Measurements from ENCODE around the gene ARID5B.

The ARID5B gene

DNA sequence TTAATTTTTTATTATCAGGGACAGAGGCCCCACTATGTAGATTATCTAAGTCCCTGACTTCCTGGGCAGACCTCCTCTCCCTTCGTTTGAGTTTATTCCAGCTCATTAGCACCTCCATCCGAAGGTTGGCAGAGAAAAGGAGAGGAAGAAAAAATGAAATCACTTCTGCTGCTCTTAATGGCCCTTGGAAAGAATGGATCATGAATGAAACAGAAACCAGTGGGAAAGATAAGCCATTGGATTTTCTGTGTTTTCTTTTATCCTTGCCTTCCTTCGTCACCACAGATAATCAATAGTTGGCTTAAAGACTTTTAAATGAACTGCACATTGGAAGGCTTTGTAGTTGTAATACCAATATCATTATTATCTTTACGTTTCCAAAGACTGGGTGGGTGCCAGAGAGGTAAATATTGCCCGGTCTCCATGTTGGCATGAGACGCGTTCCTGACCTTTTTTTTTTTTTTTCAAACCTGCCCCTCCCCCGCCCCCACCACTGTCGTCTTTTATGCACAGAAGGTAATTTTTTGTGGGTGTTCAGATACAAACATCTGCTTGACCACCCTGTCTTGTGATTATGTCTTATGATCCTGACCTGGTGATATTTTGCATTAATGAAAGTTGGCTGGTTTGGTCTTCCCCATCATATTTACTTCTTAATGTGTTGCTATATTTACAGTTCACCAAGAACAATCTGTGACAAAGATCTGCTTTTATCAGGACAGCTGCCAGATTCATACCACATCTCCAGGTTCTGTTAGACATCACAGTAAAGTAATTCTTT, 116.8 kb downstream of the ARID5B start:
- TF ChIP-seq, protein P1, sequence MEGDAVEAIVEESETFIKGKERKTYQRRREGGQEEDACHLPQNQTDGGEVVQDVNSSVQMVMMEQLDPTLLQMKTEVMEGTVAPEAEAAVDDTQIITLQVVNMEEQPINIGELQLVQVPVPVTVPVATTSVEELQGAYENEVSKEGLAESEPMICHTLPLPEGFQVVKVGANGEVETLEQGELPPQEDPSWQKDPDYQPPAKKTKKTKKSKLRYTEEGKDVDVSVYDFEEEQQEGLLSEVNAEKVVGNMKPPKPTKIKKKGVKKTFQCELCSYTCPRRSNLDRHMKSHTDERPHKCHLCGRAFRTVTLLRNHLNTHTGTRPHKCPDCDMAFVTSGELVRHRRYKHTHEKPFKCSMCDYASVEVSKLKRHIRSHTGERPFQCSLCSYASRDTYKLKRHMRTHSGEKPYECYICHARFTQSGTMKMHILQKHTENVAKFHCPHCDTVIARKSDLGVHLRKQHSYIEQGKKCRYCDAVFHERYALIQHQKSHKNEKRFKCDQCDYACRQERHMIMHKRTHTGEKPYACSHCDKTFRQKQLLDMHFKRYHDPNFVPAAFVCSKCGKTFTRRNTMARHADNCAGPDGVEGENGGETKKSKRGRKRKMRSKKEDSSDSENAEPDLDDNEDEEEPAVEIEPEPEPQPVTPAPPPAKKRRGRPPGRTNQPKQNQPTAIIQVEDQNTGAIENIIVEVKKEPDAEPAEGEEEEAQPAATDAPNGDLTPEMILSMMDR (IDR thresholded peaks at IDR 0.05; ENCODE audit: low read depth, low read length) = no peak
- no peak for DNase-seq (ENCODE audit: extremely low read depth, low read depth)

DNA sequence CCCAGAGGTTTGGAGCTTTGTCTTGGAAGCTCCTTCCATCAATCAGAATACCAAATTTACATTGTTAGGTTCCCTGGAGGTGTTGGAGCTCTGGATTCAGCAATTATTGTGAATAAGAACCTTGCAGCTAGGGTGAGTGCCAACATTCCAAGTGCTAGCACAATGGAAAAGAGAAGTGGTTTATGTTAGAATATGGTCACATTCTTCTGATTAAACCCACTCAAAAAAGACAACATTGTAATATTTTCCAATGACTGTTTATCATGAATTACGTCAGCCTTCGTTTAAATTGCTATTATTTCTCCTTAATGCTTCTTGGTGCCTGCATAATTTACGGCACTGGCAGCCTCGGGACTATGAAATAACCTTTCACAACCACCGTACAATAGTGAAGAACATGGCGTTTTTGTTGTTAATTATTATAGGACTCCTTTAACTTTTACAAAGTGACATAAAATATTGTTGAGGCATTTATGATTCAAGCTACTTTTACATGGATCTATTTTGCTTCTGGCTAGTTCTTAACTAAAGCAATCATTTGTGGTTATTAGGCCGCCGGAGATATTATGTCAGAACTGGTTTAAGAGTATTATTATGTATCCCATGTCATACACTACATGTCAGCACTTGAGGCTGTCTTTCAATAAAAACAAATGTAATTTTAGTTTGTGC, 117.7 kb downstream of the ARID5B start:
- no peak for DNase-seq (ENCODE audit: extremely low read depth, low read depth)

DNA sequence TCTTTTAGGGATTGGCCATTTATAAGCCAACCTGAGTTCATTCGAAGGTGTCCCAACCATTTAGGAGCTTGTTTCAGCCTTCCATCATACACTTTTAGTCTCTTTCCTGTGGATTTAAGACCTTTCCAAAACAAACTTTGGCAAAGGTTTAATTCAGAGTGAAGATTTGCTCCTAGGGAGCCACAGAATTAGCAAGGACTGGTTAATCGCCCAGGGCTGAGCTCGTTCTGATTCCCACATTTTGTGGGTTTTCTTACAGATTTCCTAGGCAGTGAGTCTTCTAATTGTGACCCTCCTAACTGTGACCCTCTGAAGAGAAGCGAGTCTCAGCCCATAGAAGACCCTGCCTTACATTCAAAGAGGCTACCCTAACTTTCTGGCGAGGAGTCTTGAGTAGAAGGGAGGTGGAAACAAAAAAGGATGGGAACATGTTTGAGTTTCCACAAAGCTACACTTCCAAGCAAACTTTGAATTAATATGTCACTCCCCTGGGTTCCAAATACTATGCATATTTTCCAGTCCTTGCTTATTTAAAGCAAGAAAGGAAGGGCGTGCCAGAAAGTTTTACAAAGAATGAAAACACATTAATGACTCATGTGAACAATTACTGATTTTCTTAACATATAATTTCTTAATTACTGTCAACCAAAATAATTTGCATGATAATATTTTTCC, 118.3 kb downstream of the ARID5B start:
- no peak for DNase-seq (ENCODE audit: extremely low read depth, low read depth)
- TF ChIP-seq, protein P1 (IDR thresholded peaks at IDR 0.05; ENCODE audit: low read depth, low read length) = no peak

More for the DNA sequence above, 117.7 kb downstream of the ARID5B start:
- TF ChIP-seq, protein P1 (IDR thresholded peaks at IDR 0.05; ENCODE audit: low read depth, low read length) = no peak

DNA sequence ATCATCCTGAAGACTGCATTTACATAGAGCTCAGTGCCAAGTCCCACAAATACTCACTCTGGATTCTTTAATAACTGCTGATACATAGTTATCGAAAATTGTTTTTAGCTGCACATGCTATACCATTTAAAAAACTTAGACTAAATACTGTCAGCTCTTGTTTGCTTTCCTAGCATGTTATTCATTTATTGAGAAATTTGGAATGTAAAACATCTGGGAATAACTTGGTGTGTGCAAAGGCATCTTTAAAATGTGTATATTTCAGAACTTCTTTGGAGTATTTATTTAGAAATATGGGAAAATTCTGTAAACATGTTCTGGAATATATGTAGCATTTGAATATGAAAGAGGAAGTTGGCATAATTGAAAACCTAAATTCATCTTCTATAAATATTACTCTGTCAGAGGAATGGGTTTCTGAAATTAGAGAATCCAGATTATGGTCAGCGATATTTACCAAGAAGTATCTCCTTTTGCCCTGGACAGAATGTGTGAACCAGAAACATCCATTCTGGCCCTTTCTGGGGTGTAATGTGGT, 119.7 kb downstream of the ARID5B start:
- DNase-seq (ENCODE audit: extremely low read depth, low read depth) = no peak
- TF ChIP-seq, protein P1 (IDR thresholded peaks at IDR 0.05; ENCODE audit: low read depth, low read length) = no peak

DNA sequence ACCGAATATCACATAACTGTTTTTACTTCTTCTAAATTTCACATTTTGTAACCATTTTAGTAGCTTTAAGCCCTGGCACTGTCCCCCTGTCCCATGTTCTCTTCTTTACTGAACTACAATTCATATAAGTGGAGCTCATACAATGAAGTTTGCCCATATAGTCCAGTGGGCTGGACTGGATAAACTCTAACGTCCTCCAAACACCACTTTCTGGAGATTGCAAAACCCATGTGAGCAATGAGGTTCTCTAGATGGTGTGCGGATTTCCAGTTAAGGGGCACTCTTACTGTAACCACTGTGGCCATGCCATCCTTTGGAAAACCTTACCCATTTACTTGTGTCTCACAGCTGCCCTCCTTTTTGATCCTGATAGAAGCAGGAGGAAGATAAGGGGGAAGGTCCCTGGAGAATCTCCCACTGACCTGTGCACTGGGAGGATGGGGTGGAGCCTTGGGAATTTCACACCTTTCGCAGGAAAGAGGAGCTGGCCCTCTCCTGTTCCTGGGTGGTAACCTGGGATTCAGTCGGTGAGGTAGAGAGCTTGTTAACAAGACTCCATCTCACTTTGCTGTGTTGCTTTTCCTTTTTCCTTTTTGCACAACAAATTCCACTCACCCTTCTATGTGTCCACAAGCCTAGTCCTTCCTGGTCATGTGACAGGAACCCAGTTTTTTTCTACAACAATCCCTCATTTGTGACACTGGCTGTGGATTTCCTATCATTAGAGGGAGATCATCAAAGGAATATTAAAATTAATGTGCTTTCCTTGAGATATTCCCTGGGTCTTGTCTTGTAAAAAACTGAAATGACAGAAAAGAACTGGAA, 120.7 kb downstream of the ARID5B start:
- TF ChIP-seq, protein P1 (IDR thresholded peaks at IDR 0.05; ENCODE audit: low read depth, low read length) = no peak
- DNase-seq (ENCODE audit: extremely low read depth, low read depth) = no peak

DNA sequence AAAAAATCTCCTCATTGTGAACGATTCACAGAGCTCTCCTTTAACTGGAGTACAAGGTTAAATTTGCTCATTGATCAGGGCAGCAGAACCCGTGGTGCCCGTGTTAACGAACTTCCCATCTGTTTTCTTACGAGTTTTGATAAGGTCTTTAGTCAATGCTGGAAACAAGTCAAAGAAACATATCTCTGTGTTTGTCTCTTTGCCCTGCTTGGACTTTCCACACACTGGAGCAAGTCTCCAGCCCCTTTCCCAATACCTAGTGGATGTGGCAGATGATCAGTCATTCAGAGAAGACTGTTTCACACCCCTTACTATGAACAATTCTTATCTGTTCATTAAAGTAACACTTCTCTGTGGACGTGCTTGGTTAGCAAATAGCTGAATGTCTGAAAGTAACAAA, 121.3 kb downstream of the ARID5B start:
- no peak for DNase-seq (ENCODE audit: extremely low read depth, low read depth)
- TF ChIP-seq, protein P1 (IDR thresholded peaks at IDR 0.05; ENCODE audit: low read depth, low read length) = no peak
